Suprapubic skin (tissue), 4 donors: ENCODE results near the gene MEGF9. TPM values are rescaled to one million over a fixed set of nuclear protein-coding genes. Genes with fewer than 3 reads are reported as not detected.

Source experiments
- DNase-seq, 2 donors: peaks; one replicate each; pipeline ENCODE4 v3.0.0-alpha.2; 2019; ENCODE audit warnings: low spot score in 2 of 2
- H3K27ac ChIP-seq: fragments of 200-600 bp; sonication (generic); one replicate; pipeline ENCODE4 v1.5.1; 2019
- H3K27me3 ChIP-seq: fragments of 200-600 bp; sonication (generic); one replicate; pipeline ENCODE4 v1.5.1; 2019
- H3K36me3 ChIP-seq: fragments of 200-600 bp; sonication (generic); one replicate; pipeline ENCODE4 v1.5.1; 2019
- H3K4me1 ChIP-seq: fragments of 200-600 bp; sonication (generic); one replicate; pipeline ENCODE4 v1.5.1; 2019
- H3K4me3 ChIP-seq: fragments of 200-600 bp; sonication (generic); one replicate; pipeline ENCODE4 v1.5.1; 2019; ENCODE audit warnings: mild to moderate bottlenecking
- H3K9me3 ChIP-seq: fragments of 200-600 bp; sonication (generic); one replicate; pipeline ENCODE4 v1.5.1; 2019
- CTCF ChIP-seq, 2 donors: fragments of 200-600 bp in 1 of 2; fragments of 450-650 bp in 1 of 2; sonication (generic) in 1 of 2; IDR thresholded peaks; one replicate each; pipeline ENCODE4 v1.5.1; 2016 to 2019; ENCODE audit warnings: antibody characterized with exemption in 2 of 2, mild to moderate bottlenecking in 1 of 2, moderate library complexity in 1 of 2
- EP300 ChIP-seq: sonication (generic); formaldehyde crosslinking; IDR thresholded peaks from one replicate; pipeline ENCODE4 v1.6.1; 2017; ENCODE audit warnings: antibody characterized with exemption
- POLR2A ChIP-seq, 2 donors: fragments of 450-650 bp; IDR thresholded peaks; one replicate each; pipeline ENCODE4 v1.6.1; 2017; ENCODE audit warnings: antibody characterized with exemption in 2 of 2, mild to moderate bottlenecking in 2 of 2, moderate library complexity in 2 of 2
- POLR2AphosphoS5 ChIP-seq, 3 donors: sonication (generic); formaldehyde crosslinking; IDR thresholded peaks; one replicate each; pipeline ENCODE4 v1.6.1; 2017; ENCODE audit warnings: antibody characterized with exemption in 3 of 3
- WGBS: methylation state at CpG from one replicate; pipeline ENCODE4 v1.1.5; 2018; 5-methylcytosine and 5-hydroxymethylcytosine counted together
- total RNA-seq, 4 donors: library from RNA; depleted of rRNA; stranded (reverse); fragments of >200 nt; gene quantifications; one replicate each; pipeline ENCODE4 v1.1.0, GENCODE V29; 2016

The MEGF9 gene
- total RNA-seq, 4 donors from 2014 or later = 33.6 to 58.1 (median 46.0) TPM

GRCh38 chr9:120561709-120562108 lies 152.6 kb downstream of the MEGF9 start:
- Histone ChIP-seq H3K4me3 (no peak overlapping the region), H3K36me3 (peaks cover 27% of the 10 kb centered on the region), H3K27me3 (no peaks in the 10 kb centered on the region), H3K27ac (no peak overlapping the region), H3K4me1 (peaks cover 7% of the 10 kb centered on the region), H3K9me3 (no peaks in the 10 kb centered on the region)
- TF ChIP-seq POLR2AphosphoS5 (IDR thresholded peaks at IDR 0.05) (no peak), CTCF (IDR thresholded peaks at IDR 0.05) (no peak), EP300 (no peak), POLR2A (IDR thresholded peaks at IDR 0.05) (no peak)
- WGBS = 100% methylated on average over 1 of the region's 1 CpG
- no peak for DNase-seq

- H3K9me3 ChIP-seq = no peaks in the 10 kb centered on the region
- TF ChIP-seq EP300 (no peak), POLR2A (IDR thresholded peaks at IDR 0.05) (no peak), CTCF (IDR thresholded peaks at IDR 0.05) (no peak), POLR2AphosphoS5 (IDR thresholded peaks at IDR 0.05) (no peak)
- no peaks in the 10 kb centered on the region for H3K27me3 ChIP-seq
- H3K4me3 ChIP-seq = no peak overlapping the region
- H3K36me3 ChIP-seq = peaks cover 5% of the 10 kb centered on the region
- WGBS = 60% methylated on average over 1 of the region's 1 CpG
- H3K27ac ChIP-seq = no peak overlapping the region
- H3K4me1 ChIP-seq = peaks cover 7% of the 10 kb centered on the region
- no peak for DNase-seq
These were observed 154.7 kb downstream of the MEGF9 start for GRCh38 chr9:120559546-120559945.

GRCh38 chr9:120558454-120558853 lies 155.8 kb downstream of the MEGF9 start:
- no peak for TF ChIP-seq CTCF (IDR thresholded peaks at IDR 0.05)
- no peak for TF ChIP-seq POLR2AphosphoS5 (IDR thresholded peaks at IDR 0.05)
- TF ChIP-seq EP300 = no peak
- TF ChIP-seq POLR2A (IDR thresholded peaks at IDR 0.05) = no peak
- no peak for DNase-seq
- WGBS = 91% methylated on average over 3 of the region's 3 CpGs
- Histone ChIP-seq H3K27ac (no peak overlapping the region), H3K36me3 (peaks cover 8% of the 10 kb centered on the region), H3K4me1 (peaks cover 6% of the 10 kb centered on the region), H3K27me3 (no peaks in the 10 kb centered on the region), H3K9me3 (no peaks in the 10 kb centered on the region), H3K4me3 (no peak overlapping the region)

GRCh38 chr9:120557205-120557604 lies 157.1 kb downstream of the MEGF9 start:
- H3K27me3 ChIP-seq = no peaks in the 10 kb centered on the region
- WGBS = 42% methylated on average over 2 of the region's 2 CpGs
- no peaks in the 10 kb centered on the region for H3K4me1 ChIP-seq
- TF ChIP-seq POLR2AphosphoS5 (IDR thresholded peaks at IDR 0.05) (no peak), CTCF (IDR thresholded peaks at IDR 0.05) (no peak), POLR2A (IDR thresholded peaks at IDR 0.05) (no peak), EP300 (no peak)
- H3K4me3 ChIP-seq = no peak overlapping the region
- peaks cover 6% of the 10 kb centered on the region for H3K36me3 ChIP-seq
- no peak for DNase-seq
- no peaks in the 10 kb centered on the region for H3K9me3 ChIP-seq
- no peak overlapping the region for H3K27ac ChIP-seq

- Histone ChIP-seq H3K27ac (no peak overlapping the region), H3K9me3 (no peaks in the 10 kb centered on the region), H3K36me3 (peaks cover 6% of the 10 kb centered on the region), H3K4me1 (no peaks in the 10 kb centered on the region), H3K27me3 (no peaks in the 10 kb centered on the region), H3K4me3 (no peak overlapping the region)
- DNase-seq = no peak
- WGBS = 85% methylated on average over 3 of the region's 3 CpGs
- TF ChIP-seq CTCF (IDR thresholded peaks at IDR 0.05) (no peak), POLR2A (IDR thresholded peaks at IDR 0.05) (no peak), EP300 (no peak), POLR2AphosphoS5 (IDR thresholded peaks at IDR 0.05) (no peak)
These were observed 157.5 kb downstream of the MEGF9 start for GRCh38 chr9:120556775-120557174.
